ENCODE results near the gene NTMT1. TPM values are rescaled to one million over a fixed set of nuclear protein-coding genes. Genes with fewer than 3 reads are reported as not detected.

Gene NTMT1
- total and polyA plus RNA-seq, 7 donors, result 67.5 to 178 (median 92.9) TPM

GRCh38 chr9:129648764-129649115 lies 22.8 kb downstream of the NTMT1 start:
- H3K4me1 ChIP-seq, result no peaks in the 10 kb centered on the region
- TF ChIP-seq CTCF (IDR thresholded peaks at IDR 0.05), result no peak
- intact Hi-C loops (cut with DNase I), result no loop called here
- ATAC-seq (no peak), DNase-seq (no peak)
- H3K4me3 ChIP-seq, result no peak overlapping the region
- no peaks in the 10 kb centered on the region for H3K9me3 ChIP-seq
- no peak overlapping the region for H3K27ac ChIP-seq
- no peaks in the 10 kb centered on the region for H3K36me3 ChIP-seq (ENCODE audit: insufficient read depth in 1 of 2, low read depth in 1 of 2)
- H3K27me3 ChIP-seq (ENCODE audit: insufficient read depth in 3 of 3, low read length in 2 of 3), result no peaks in the 10 kb centered on the region
- WGBS, 3 donors, result 61 to 79% (median 71%) methylated on average over 6 to 10 of the region's 10 CpGs

- no peaks in the 10 kb centered on the region for H3K36me3 ChIP-seq (ENCODE audit: insufficient read depth in 1 of 2, low read depth in 1 of 2)
- H3K4me1 ChIP-seq, result no peaks in the 10 kb centered on the region
- H3K9me3 ChIP-seq, result no peaks in the 10 kb centered on the region
- no peak overlapping the region for H3K27ac ChIP-seq
- intact Hi-C loops (cut with DNase I), result no loop called here
- ATAC-seq, result no peak
- 77 to 82% (median 79%) methylated on average over 20 of the region's 20 CpGs for WGBS, 3 donors
- TF ChIP-seq CTCF (IDR thresholded peaks at IDR 0.05), result no peak
- no peak for DNase-seq
- no peak overlapping the region for H3K4me3 ChIP-seq
- H3K27me3 ChIP-seq (ENCODE audit: insufficient read depth in 3 of 3, low read length in 2 of 3), result no peaks in the 10 kb centered on the region
These were observed 24.0 kb downstream of the NTMT1 start for GRCh38 chr9:129649726-129650679.

GRCh38 chr9:129650680-129651235 lies 24.8 kb downstream of the NTMT1 start:
- 84 to 86% (median 84%) methylated on average over 10 of the region's 10 CpGs for WGBS, 3 donors
- DNase-seq (no peak), ATAC-seq (no peak)
- Histone ChIP-seq H3K27me3 (ENCODE audit: insufficient read depth in 3 of 3, low read length in 2 of 3) (no peaks in the 10 kb centered on the region), H3K4me1 (no peaks in the 10 kb centered on the region), H3K27ac (no peak overlapping the region), H3K4me3 (no peak overlapping the region), H3K9me3 (no peaks in the 10 kb centered on the region), H3K36me3 (ENCODE audit: insufficient read depth in 1 of 2, low read depth in 1 of 2) (no peaks in the 10 kb centered on the region)
- intact Hi-C loops (cut with DNase I), result no loop called here
- TF ChIP-seq CTCF (IDR thresholded peaks at IDR 0.05), result no peak

GRCh38 chr9:129653823-129654553 lies 28.0 kb downstream of the NTMT1 start:
- Histone ChIP-seq H3K27ac (no peak overlapping the region), H3K36me3 (ENCODE audit: insufficient read depth in 1 of 2, low read depth in 1 of 2) (no peaks in the 10 kb centered on the region), H3K4me1 (no peaks in the 10 kb centered on the region), H3K27me3 (ENCODE audit: insufficient read depth in 3 of 3, low read length in 2 of 3) (peaks cover 0 to 4% (median 0%) of the 10 kb centered on the region in 3 donors), H3K4me3 (no peak overlapping the region), H3K9me3 (no peaks in the 10 kb centered on the region)
- DNase-seq, result no peak
- TF ChIP-seq CTCF (IDR thresholded peaks at IDR 0.05), result no peak
- intact Hi-C loops (cut with DNase I), result no loop called here
- 44 to 47% (median 45%) methylated on average over 19 of the region's 19 CpGs for WGBS, 3 donors
- ATAC-seq, result no peak

Measured in psoas muscle (tissue), 8 donors.